Mesangial cell (primary cell): ENCODE measurements around the gene MIPOL1. TPM values are rescaled to one million over a fixed set of nuclear protein-coding genes. Genes with fewer than 3 reads are reported as not detected.

Source experiments
- total RNA-seq: library from RNA; depleted of rRNA; stranded (reverse); fragments of >200 nt; gene quantifications from 2 replicates; pipeline ENCODE4 v1.2.3, GENCODE V29; 2015

MIPOL1 gene
- total RNA-seq: 2.8 and 2.9 TPM in 2 replicates

GRCh38 chr14:37197421-37198272, at the start of gene MIPOL1:
TSS of gene MIPOL1 (plus strand) at chr14:37197937. CDS start at chr14:37247889, 49,952 bp downstream.

GRCh38 chr14:37172024-37172869, 25.5 kb upstream of the MIPOL1 start, which contains the start of gene SLC25A21:
TSS of gene SLC25A21 (minus strand) at chr14:37172606.

GRCh38 chr14:37594971-37595808, 397.5 kb downstream of the MIPOL1 start, which contains the start of the genes FOXA1 and TTC6:
TSS of gene FOXA1 (minus strand) at chr14:37595249. CDS start at chr14:37594972, 277 bp downstream.
TSS of gene TTC6 (plus strand) at chr14:37595629. CDS start at chr14:37622065, 26,436 bp downstream.

Other genes with a start within 250 kb of the MIPOL1 start
- 2.1 and 3.4 TPM in 2 replicates for gene SLC25A21, start 25.3 kb upstream of the MIPOL1 start, total RNA-seq